ENCODE data around the gene RAD54L2. TPM values are rescaled to one million over a fixed set of nuclear protein-coding genes. Genes with fewer than 3 reads are reported as not detected.
"Not testable (repeated sequence)": the region's sequence is repeated elsewhere in the genome, so short reads cannot be mapped to it uniquely, and the experiment has no call there.

Gene RAD54L2
- polyA plus RNA-seq, 2 of the 4 experiments (the other 2 are of a cell fraction) = 4.8 to 6.4 TPM

- TF ChIP-seq CEBPB (IDR thresholded peaks at IDR 0.05) = no peak
- no peak for TF ChIP-seq BHLHE40 (IDR thresholded peaks at IDR 0.05; ENCODE audit: low read depth, low read length)
- no peak for TF ChIP-seq MAZ (IDR thresholded peaks at IDR 0.05; ENCODE audit: borderline replicate concordance, low read depth, low read length)
Observed at GRCh38 chr3:51557993-51558392, 19.5 kb downstream of the RAD54L2 start (continued).

DNA sequence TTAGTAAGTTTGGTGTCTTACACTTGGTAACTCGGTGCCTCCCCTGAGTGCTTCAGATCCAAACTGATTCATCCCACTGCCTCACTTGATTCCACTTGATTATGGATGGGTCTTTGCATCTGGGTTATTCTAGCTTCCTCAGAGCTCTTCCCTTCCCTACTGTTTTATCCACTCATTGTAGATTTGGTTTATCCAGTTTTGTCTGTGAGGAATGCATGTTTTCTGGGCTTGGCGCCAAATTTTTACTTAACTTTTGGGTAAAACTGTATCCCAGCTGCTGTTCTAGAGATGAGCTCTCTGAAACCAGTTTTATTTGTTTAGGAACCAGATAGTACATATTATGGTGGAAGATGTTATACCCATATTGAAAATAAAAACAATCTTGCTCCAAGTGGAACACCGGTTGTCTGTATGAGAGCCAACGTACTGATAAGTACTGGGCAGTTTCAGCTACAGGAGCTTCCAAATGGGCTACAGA lies 20.9 kb downstream of the RAD54L2 start:
- DNase-seq (ENCODE audit: low read depth in 1 of 2, low spot score in 1 of 2) (no peak), ATAC-seq (no peak), FAIRE-seq (no peak)
- H3K9me3 ChIP-seq = no peaks in the 10 kb centered on the region
- TF ChIP-seq KDM1A (IDR thresholded peaks at IDR 0.05; ENCODE audit: low read depth) (no peak), FOXS1 (CRISPR knock-in tag; IDR thresholded peaks at IDR 0.05) (no peak), RAD21 (conservative IDR thresholded peaks at IDR 0.05 in 1 of 2, IDR thresholded peaks at IDR 0.05 in 1 of 2) (no peak), ZFP36 (IDR thresholded peaks at IDR 0.05; ENCODE audit: borderline replicate concordance, partially characterized antibody) (no peak)
- ChIA-PET CTCF (interaction anchor here (1.2 kb wide), 1 partner anchor 57 kb away, joined by 4 read pairs; no protein-coding TSS in a partner anchor), POLR2A (interaction anchor here (0.5 kb wide), 1 partner anchor 12 kb away, joined by 4 read pairs; no protein-coding TSS in a partner anchor)
- no peak overlapping the region for H3K4me2 ChIP-seq
- H3K4me3 ChIP-seq = no peak overlapping the region
- no peaks in the 10 kb centered on the region for H3K4me1 ChIP-seq
- H3K27ac ChIP-seq = no peak overlapping the region
- WGBS (ENCODE audit: missing lambda C conversion rate) = 96% methylated on average over 4 of the region's 4 CpGs

- ChIA-PET POLR2A (interaction anchor here (0.5 kb wide), 1 partner anchor 12 kb away, joined by 4 read pairs; no protein-coding TSS in a partner anchor), CTCF (interaction anchor here (1.2 kb wide), 1 partner anchor 58 kb away, joined by 4 read pairs; no protein-coding TSS in a partner anchor)
Observed at GRCh38 chr3:51559961-51560360, 21.4 kb downstream of the RAD54L2 start.

DNA sequence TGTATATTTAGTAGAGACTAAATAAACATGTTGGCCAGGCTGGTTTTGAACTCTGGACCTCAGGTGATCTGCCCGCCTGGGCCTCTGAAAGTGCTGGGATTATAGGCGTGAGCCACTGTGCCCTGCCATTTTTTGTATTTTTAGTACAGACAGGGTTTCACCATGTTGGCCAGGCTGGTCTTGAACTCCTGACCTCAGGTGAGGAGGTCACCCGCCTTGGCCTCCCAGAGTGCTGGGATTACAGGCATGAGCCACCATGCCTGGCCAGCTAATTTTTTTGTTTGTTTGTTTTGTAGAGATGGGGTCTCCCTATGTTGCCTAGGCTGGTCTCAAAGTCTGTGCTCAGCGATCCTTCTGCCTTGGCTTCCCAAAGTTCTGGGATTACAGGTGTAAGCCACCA lies 23.9 kb downstream of the RAD54L2 start:
- not testable (repeated sequence) for FAIRE-seq

More at GRCh38 chr3:51559961-51560360, 21.4 kb downstream of the RAD54L2 start:
- TF ChIP-seq JUNB (IDR thresholded peaks at IDR 0.05) (no peak), ZFP36 (IDR thresholded peaks at IDR 0.05; ENCODE audit: borderline replicate concordance, partially characterized antibody) (no peak), HDAC2 (IDR thresholded peaks at IDR 0.05) (no peak), RCOR1 (IDR thresholded peaks at IDR 0.05; ENCODE audit: low read depth, low read length) (no peak), MAFK (IDR thresholded peaks at IDR 0.05; ENCODE audit: partially characterized antibody) (no peak), CEBPB (IDR thresholded peaks at IDR 0.05) (no peak), RARB (CRISPR knock-in tag; IDR thresholded peaks at IDR 0.05) (no peak), POLR2AphosphoS2 (conservative IDR thresholded peaks at IDR 0.05; ENCODE audit: low read length) (no peak)
- TF ChIP-seq, protein P1, sequence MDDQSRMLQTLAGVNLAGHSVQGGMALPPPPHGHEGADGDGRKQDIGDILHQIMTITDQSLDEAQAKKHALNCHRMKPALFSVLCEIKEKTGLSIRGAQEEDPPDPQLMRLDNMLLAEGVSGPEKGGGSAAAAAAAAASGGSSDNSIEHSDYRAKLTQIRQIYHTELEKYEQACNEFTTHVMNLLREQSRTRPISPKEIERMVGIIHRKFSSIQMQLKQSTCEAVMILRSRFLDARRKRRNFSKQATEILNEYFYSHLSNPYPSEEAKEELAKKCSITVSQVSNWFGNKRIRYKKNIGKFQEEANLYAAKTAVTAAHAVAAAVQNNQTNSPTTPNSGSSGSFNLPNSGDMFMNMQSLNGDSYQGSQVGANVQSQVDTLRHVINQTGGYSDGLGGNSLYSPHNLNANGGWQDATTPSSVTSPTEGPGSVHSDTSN (IDR thresholded peaks at IDR 0.05) = no peak
- TF ChIP-seq, protein P2, sequence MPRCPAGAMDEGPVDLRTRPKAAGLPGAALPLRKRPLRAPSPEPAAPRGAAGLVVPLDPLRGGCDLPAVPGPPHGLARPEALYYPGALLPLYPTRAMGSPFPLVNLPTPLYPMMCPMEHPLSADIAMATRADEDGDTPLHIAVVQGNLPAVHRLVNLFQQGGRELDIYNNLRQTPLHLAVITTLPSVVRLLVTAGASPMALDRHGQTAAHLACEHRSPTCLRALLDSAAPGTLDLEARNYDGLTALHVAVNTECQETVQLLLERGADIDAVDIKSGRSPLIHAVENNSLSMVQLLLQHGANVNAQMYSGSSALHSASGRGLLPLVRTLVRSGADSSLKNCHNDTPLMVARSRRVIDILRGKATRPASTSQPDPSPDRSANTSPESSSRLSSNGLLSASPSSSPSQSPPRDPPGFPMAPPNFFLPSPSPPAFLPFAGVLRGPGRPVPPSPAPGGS (IDR thresholded peaks at IDR 0.05) = no peak
- TF ChIP-seq, protein P3, sequence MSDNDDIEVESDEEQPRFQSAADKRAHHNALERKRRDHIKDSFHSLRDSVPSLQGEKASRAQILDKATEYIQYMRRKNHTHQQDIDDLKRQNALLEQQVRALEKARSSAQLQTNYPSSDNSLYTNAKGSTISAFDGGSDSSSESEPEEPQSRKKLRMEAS (IDR thresholded peaks at IDR 0.05) = no peak
- Histone ChIP-seq H3K4me1 (no peaks in the 10 kb centered on the region), H3K4me3 (no peak overlapping the region), H3K9me3 (no peaks in the 10 kb centered on the region), H3K27ac (no peak overlapping the region), H3K4me2 (no peak overlapping the region)
- no peak for ATAC-seq
- no peak for DNase-seq (ENCODE audit: low read depth in 1 of 2, low spot score in 1 of 2)
- no peak for FAIRE-seq

More for the DNA sequence above, 23.9 kb downstream of the RAD54L2 start:
- DNase-seq (ENCODE audit: low read depth in 1 of 2, low spot score in 1 of 2); H3K4me2 ChIP-seq; POLR2A ChIA-PET; ATAC-seq; H3K4me3 ChIP-seq; H3K4me1 ChIP-seq; H3K27ac ChIP-seq; H3K9me3 ChIP-seq: not testable (repeated sequence)
- CTCF ChIA-PET = interaction anchor here (1.7 kb wide), 1 partner anchor 107 kb away, joined by 4 read pairs; no protein-coding TSS in a partner anchor
- WGBS (ENCODE audit: missing lambda C conversion rate) = 100% methylated on average over 3 of the region's 4 CpGs

Measured in A549 (cell line).